K562 (cell line): ENCODE measurements around the gene PRR16. TPM values are rescaled to one million over a fixed set of nuclear protein-coding genes. Genes with fewer than 3 reads are reported as not detected.

Experiments used
- ATF7 ChIP-seq: fragments of 450-650 bp; IDR thresholded peaks from 2 replicates; pipeline ENCODE4 v1.7.1; 2014; ENCODE audit warnings: mild to moderate bottlenecking, moderate library complexity
- CREB3L1 ChIP-seq: fragments of 450-650 bp; IDR thresholded peaks from 2 replicates; pipeline ENCODE4 v1.6.1; 2014; ENCODE audit warnings: low read depth, mild to moderate bottlenecking, moderate library complexity, borderline replicate concordance
- DNMT1 ChIP-seq: fragments of 450-650 bp; IDR thresholded peaks from 2 replicates; pipeline ENCODE4 v1.6.1; 2016; ENCODE audit warnings: antibody characterized with exemption, mild to moderate bottlenecking
- FOXA3 ChIP-seq, 2 experiments: fragments of 450-650 bp in 1 of 2; sonication (generic) in 1 of 2; formaldehyde crosslinking; IDR thresholded peaks in 1 of 2; conservative IDR thresholded peaks in 1 of 2; 2 replicates each; pipeline versions ENCODE4 v1.4.0 to v1.8.0; 2020 to 2022; ENCODE audit warnings: mild to moderate bottlenecking in 2 of 2, missing genetic modification reagents in 1 of 2
- FOXJ3 ChIP-seq: sonication (generic); formaldehyde crosslinking; IDR thresholded peaks from 2 replicates; pipeline ENCODE4 v1.4.0; 2020; ENCODE audit warnings: mild to moderate bottlenecking, missing genetic modification reagents
- GTF2E2 ChIP-seq: fragments of 200-800 bp; sonication (Bioruptor generic); IDR thresholded peaks from 2 replicates; pipeline ENCODE4 v1.6.1; 2016; ENCODE audit warnings: missing genetic modification characterization, missing compliant biosample characterization
- HMGN3 ChIP-seq: IDR thresholded peaks from 2 replicates; pipeline ENCODE4 v1.6.1; 2011; ENCODE audit warnings: borderline replicate concordance, low read depth, mild to moderate bottlenecking, mixed read lengths, low read length; ENCODE audit not compliant: insufficient read length; ENCODE audit errors: extremely low read depth
- JUND ChIP-seq, 2 experiments: IDR thresholded peaks; 2 replicates in 1 of 2; 3 replicates in 1 of 2; pipeline ENCODE4 v1.6.1; 2011; ENCODE audit warnings: borderline replicate concordance in 2 of 2, low read depth in 2 of 2, low read length in 2 of 2, improper control_type of control experiment in 1 of 2, missing biosample characterization in 1 of 2, missing genetic modification characterization in 1 of 2, missing genetic modification reagents in 1 of 2
- MAFF ChIP-seq: IDR thresholded peaks from 2 replicates; pipeline ENCODE4 v1.6.1; 2012; ENCODE audit warnings: low read length, improper control_type of control experiment
- MNT ChIP-seq, 2 experiments: fragments of 450-650 bp; conservative IDR thresholded peaks; 2 replicates each; pipeline ENCODE4 v1.6.1; 2017; ENCODE audit warnings: mild to moderate bottlenecking in 2 of 2, moderate library complexity in 2 of 2
- SAP30 ChIP-seq: fragments of 200-600 bp; sonication (generic); IDR thresholded peaks from 2 replicates; pipeline ENCODE4 v1.6.1; 2012; ENCODE audit warnings: borderline replicate concordance, low read depth, mild to moderate bottlenecking, moderate library complexity, low read length, control low read depth, inconsistent platforms; ENCODE audit not compliant: insufficient read depth, poor library complexity, severe bottlenecking
- ZNF407 ChIP-seq: fragments of 450-650 bp; IDR thresholded peaks from 2 replicates; pipeline ENCODE4 v1.6.1; 2016; ENCODE audit warnings: low read depth
- polyA plus RNA-seq, 8 experiments: library from polyadenylated mRNA; depleted of rRNA in 4 of 8; stranded (reverse) in 5 of 8; unstranded in 3 of 8; fragments of >200 nt; fragmentation: Nextera tagmentation in 2 of 8; fragmentation: Illumina TruSeq in 1 of 8; extraction: Ambion mirVana in 2 of 8; extraction: Trizol in 1 of 8; gene quantifications; 2 replicates each; pipeline versions ENCODE4 v1.2.1 to v1.2.3, GENCODE V29; 2011 to 2014; ENCODE audit warnings: inconsistent platforms in 1 of 8, missing spikeins in 1 of 8
- total RNA-seq, 7 experiments: library from RNA; depleted of rRNA in 6 of 7; stranded (reverse); fragments of >200 nt in 6 of 7; fragmentation: Illumina TruSeq in 2 of 7; extraction: Trizol in 2 of 7; gene quantifications; 2 replicates each; pipeline versions ENCODE4 v1.2.1 to v1.2.3, GENCODE V29; 2011 to 2021; ENCODE audit warnings: low replicate concordance in 1 of 7
- TF ChIP-seq, protein P1 (sequence below): sonication (generic); formaldehyde crosslinking; IDR thresholded peaks from 2 replicates; pipeline ENCODE4 v1.8.1; 2022; ENCODE audit warnings: missing genetic modification reagents

PRR16 gene
- total and polyA plus RNA-seq, 9 of the 15 experiments (the other 6 are each of a cell fraction or from before 2014, with no cell fraction given) = 0.61 to 10.1 (median 3.3) TPM

GRCh38 chr5:120502531-120502930, 38.4 kb downstream of the PRR16 start (continued):
- TF ChIP-seq ZNF407 = no peak
- TF ChIP-seq MNT (conservative IDR thresholded peaks at IDR 0.05) = no peak
- TF ChIP-seq CREB3L1 = no peak
- TF ChIP-seq FOXA3 (CRISPR knock-in tag; conservative IDR thresholded peaks at IDR 0.05 in 1 of 2, IDR thresholded peaks at IDR 0.05 in 1 of 2) = no peak
- no peak for TF ChIP-seq HMGN3
- no peak for TF ChIP-seq FOXJ3 (CRISPR knock-in tag)
- TF ChIP-seq, protein P1, sequence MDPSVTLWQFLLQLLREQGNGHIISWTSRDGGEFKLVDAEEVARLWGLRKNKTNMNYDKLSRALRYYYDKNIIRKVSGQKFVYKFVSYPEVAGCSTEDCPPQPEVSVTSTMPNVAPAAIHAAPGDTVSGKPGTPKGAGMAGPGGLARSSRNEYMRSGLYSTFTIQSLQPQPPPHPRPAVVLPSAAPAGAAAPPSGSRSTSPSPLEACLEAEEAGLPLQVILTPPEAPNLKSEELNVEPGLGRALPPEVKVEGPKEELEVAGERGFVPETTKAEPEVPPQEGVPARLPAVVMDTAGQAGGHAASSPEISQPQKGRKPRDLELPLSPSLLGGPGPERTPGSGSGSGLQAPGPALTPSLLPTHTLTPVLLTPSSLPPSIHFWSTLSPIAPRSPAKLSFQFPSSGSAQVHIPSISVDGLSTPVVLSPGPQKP = no peak
- TF ChIP-seq DNMT1 = no peak
- no peak for TF ChIP-seq ATF7
- TF ChIP-seq GTF2E2 (tag) = no peak
- no peak for TF ChIP-seq MAFF
- no peak for TF ChIP-seq SAP30
- no peak for TF ChIP-seq JUND (IDR thresholded peaks at IDR 0.05; ENCODE audit: borderline replicate concordance, low read depth, low read length)
- TF ChIP-seq JUND (tag; IDR thresholded peaks at IDR 0.05; ENCODE audit: borderline replicate concordance, low read depth, low read length) = no peak
